NCI-H526 (cell line): Measurements from ENCODE around the gene MNDA.
"Not testable (repeated sequence)": the region's sequence is repeated elsewhere in the genome, so short reads cannot be mapped to it uniquely, and the experiment has no call there.

Experiments used
- DNase-seq, 2 experiments: peaks; one replicate each; lab custom pipeline; 2025; lab: John Stamatoyannopoulos, UW

Gene MNDA

DNA sequence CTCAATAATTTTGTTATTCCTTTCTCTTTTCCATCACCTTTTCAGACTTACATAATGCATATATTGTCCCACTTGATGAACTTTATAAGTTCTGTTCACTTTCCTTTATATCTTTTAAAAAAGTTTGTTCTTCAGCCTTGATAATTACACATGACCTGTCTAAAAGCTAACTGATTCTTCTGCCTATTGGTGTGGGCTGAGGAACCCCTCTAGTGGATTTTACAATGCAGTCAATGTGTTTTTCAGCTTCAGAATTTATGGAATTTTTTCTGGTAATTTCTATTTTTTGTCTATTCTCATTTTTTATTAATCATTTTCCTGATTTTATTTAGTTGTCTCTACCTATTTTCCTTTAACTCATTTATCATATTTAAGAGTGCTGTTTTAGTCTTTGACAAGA, 7.5 kb downstream of the MNDA start:
- DNase-seq = no peak

DNA sequence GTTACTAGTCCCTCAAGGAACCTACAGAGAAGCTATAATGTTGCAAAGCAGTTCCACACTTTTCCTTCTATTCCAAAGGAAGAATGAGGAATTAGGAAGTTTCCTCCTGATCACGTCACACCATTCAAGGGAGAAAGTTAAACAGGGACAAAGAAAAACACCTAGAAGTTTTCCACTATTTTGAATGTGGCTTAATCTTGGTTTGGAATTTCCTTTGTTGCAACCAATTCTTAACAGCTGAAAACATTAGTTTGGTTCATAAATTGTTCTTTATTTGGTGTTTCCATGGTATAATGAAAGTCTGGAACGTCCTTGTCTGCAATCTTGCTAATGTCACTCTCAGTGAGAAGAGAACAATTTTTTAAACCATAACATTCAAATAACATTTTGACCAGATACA, 8.4 kb downstream of the MNDA start:
- no peak for DNase-seq

DNA sequence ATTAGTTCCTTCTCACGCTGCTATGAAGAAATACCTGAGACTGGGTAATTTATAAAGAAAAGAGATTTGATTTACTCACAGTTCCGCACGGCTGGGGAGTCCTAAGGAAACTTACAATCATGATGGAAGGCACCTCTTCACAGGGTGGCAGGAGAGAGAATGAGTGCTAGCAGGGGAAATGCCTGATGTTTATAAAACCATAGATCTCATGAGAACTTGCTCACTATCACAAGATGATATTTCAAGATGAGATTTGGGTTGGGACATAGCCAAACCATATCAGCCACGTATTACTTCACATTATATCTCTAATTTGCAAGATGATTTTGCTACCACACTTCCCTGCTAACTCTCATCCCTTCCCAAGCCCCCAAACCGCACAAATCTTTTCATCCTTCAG, 9.1 kb downstream of the MNDA start:
- no peak for DNase-seq

DNA sequence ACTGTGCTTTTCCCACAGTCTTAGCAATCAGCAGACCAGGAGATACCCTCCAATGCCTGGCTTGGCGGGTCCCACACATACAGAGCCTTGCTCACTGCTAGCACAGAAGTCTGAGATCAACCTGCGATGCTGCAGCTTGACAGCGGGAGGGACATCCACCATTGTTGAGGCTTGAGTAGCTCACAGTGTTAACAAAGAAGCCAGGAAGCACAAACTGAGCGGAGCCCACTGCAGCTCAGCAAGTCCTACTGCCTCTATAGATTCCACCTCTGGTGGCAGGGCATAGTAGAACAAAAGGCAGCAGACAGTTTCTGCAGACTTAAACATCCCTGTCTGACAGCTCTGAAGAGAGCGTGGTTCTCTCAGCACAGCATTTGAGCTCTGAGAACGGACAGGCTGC, 33.4 kb downstream of the MNDA start:
- no peak for DNase-seq

DNA sequence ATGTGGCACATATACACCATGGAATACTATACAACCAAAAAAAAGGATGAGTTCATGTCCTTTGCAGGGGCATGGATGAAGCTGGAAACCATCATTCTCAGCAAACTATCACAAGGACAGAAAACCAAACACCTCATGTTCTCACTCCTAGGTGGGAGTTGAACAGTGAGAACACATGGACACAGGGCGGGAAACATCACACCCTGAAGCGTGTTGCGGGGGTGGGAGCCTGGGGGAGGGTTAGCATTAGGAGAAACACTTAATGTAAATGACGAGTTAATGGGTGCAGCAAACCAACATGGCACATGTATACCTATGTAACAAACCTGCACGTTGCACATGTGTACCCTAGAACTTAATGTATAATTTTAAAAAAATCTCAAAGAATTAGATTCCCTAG, 39.3 kb downstream of the MNDA start:
- not testable (repeated sequence) for DNase-seq

DNA sequence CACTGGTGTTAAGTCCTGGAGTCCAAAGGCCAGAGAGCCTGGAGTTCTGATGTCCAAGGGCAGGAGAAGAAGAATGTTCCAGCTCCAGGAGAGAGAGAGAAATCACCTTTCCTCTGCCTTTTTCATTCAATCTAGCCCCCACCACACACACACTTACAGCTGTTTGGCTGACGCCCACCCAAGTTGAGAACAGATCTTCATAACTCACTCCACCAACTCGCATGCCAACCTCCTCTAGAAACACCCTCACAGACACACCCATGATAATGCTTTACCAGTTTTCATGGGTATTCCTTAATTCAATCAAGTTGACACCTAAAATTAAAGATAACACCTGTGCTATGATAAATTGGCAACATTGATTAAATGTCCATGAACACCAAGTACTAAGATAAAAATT, 42.0 kb downstream of the MNDA start:
- no peak for DNase-seq

DNA sequence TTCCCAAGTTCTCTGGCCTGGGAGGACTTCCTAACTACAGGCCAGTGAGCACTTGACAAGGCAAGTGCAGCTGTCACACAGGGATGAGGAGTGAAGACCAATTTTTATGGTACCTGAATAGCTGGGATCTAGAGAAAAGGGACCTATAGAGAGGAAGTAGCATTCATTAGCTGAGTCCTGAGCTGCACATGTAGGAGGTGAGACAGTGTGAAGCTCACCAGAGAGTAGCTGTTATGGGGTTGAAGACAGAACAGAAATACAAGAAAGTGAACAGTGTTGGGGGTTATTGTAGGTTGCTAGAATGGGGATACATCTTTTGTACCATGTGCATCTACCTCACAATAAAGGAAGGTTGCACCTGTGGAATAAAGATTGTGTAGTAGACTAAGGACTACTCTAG, 62.5 kb downstream of the MNDA start:
- DNase-seq = no peak

DNA sequence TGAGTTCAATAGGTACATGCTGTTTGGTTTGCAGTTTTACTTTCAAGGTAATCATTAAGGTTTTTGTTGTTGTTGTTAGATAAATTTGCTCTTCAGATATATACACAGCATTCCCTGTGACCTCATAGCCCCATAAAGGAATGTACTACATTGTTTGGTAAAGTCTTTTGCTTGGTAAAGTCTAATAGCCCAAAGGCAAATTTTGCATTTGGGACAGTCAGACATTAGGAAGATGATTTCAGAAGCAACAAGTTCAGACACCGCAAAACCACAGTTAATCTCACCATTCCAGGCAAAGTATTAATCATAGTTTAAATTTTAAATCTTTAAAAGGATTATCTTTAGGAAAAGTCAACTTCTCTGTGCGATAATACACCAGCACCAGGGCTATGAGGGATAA, 67.6 kb downstream of the MNDA start:
- DNase-seq = no peak
